HG02885 (cell line): Measurements from ENCODE around the gene CLTCL1.
"Not testable (repeated sequence)": the region's sequence is repeated elsewhere in the genome, so short reads cannot be mapped to it uniquely, and the experiment has no call there.

Source experiments
- ATAC-seq: cut with Tn5 transposase; IDR thresholded peaks from one replicate; pipeline ENCODE4 v1.9.1; 2021; ENCODE audit warnings: mild to moderate bottlenecking; ENCODE audit not compliant: unreplicated experiment, poor library complexity

CLTCL1 gene

DNA sequence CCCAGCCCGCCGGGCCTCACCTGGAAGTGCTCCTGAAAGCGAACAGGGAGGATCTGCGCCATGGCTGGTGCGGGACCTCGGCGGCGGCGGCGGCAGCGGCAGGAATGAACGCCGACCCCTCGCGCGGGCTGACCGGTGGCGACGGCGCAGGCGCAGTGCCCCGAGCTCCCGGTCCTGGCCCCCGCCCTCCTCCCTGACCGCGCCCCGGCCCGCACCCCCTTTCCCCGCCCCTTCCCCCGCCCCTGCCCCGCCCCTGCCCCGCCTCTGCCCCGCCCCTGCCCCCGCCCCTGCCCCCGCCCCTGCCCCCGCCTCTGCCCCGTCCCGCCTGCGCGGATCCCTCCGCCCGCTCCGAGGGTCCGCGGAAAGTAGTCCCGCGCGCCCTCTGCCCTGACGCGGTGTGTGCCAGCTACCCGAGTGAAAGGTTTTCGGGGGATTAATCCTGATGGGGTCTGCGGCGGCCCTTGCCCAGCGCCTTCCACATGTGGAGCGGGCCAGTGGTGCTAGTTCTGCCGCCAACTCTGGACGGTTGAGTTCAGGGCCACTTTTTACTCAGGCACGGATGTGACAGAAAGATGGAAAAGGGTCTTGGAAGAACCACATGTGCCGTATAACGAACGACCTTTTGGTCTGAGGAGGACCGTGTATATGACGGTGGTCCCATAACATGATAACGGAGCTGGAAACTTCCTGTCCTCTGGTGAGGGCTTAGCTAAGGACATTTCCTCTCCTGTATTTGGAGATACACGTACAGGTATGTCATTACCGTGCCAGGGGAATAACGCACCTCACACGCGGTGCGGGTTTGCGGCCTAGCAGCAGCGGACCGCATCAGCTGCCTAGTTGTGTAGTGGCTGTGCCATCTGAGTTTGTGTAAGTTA, at the start of gene CLTCL1:
TSS of gene CLTCL1 (minus strand) at position 140 of the 878 bp plus-strand sequence. CDS start at position 62, 78 bp downstream.
- peak; percentile 62 for ATAC-seq

DNA sequence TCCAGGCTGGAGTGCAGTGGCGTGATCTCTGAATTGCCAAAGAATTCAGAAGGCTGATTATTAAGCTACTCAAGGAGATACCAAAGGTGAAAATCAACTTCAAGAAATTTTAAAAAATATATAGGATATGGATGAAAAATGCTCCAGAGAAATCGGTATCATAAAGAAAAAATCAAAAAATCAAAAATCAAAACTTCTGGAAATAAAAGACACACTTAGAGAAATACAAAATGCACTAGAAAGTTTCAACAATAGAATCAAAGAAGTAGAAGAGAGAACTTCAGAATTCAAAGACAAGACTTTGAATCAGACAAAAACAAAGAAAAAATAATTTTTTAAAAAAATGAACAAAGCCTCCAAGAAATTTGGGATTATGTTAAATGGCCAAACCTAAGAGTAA, 45.6 kb upstream of the CLTCL1 start:
- no peak for ATAC-seq

DNA sequence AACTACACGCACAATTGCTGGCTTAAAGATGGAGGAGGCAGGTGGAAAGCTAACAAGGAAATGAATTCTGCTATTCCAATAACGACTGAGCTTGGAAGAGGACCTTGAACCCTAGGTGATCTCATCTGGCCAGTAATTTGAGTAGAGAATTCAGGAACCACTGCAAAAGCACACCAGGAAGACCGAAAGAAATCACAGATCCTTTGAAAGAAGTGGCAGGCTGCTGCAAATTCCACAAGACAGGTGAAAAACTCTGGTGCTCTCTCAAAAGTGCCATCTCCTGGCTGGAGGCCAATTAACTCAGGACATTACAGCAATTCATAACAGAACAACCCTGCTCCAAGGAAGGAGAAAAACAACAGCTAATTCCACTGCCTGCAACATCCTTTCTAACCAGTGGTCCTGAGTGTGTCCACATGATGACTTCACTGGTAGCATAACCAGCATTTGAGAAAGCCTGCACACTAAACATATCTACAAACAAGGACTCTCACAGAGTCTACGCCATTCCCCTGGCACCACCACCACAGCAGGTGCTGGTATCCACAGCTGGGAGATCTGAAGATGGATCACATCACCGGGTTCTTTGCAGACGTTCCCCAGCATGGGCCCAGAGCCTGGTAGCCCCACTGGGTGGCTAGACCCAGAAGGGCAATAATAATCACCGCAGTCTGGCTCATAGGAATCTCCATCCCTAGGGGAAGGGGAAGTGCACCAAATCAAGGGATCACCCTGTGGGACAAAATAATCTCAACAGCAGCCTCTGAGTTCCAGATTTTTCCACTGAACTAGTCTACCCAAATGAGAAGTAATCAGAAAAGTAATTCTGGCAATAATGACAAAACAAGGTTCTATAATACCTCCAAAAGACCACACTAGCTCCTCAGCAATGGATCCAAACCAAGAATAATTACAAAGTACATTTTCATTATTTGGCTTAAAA, 44.9 kb upstream of the CLTCL1 start:
- ATAC-seq, result no peak

DNA sequence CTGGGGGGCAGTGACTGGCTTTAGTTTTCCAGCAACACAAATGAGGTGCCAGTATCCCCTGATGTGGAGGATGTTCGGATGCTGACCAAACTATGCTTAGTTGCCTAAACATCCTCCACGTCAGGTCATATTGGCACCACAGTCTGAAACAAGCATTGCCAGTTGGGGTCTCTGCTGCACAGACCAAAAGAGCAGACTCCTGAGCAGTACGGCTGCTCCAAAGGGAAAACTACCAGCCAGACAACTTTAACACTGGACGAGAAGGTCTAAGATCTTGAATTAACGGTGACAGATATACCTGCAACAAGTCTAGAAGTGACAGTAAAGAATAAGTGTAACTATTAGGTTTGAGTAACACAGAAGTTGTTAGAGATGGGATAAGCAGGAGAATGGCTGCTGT, 40.5 kb upstream of the CLTCL1 start:
- no peak for ATAC-seq

DNA sequence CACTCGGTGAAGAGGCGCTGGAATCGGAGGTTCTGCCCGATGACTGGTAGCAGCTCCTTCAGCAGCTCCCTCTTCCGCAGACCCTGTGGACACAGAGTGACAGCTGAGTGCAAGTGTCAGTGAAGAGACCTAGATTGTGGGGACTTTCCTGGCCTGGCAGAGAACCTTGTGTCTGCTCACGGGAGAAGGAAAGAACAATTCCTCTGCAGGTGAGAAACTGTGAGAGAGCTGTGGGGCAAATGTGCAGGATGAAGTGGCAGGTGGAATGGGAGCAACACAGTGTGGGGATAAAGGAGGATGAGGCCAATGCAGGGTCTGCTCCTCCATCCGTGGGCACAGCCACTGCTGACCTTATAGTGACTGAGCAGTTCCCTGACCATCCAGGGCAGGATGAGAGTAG, 40.0 kb upstream of the CLTCL1 start:
- ATAC-seq, result no peak

DNA sequence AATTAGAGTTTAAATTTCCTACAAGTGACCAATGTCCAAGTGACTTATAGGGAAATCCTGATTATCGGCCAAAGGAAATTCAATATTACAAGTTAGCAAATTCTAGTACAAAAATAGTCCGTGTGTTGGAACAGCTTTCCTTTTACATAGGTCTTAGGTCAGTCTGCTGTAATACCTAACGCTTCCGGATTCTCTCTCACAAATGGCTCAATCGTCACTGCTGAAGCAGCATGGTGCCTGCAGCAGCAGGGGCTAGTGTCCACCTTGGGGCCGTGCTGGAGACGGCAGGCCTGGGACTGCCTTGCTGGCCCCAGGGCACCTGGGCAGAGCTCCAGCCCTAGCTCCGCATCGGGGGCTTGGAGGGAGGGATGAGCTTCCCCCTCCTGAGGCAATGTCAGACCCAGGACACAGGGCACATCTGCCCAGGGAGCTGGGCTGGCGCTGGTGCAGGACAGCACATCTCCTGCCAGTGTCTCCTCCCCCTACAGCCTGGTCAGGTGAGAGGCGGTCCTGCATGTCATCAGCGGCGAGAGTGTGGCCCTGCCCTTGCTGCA, 39.4 kb upstream of the CLTCL1 start:
- ATAC-seq, result no peak

DNA sequence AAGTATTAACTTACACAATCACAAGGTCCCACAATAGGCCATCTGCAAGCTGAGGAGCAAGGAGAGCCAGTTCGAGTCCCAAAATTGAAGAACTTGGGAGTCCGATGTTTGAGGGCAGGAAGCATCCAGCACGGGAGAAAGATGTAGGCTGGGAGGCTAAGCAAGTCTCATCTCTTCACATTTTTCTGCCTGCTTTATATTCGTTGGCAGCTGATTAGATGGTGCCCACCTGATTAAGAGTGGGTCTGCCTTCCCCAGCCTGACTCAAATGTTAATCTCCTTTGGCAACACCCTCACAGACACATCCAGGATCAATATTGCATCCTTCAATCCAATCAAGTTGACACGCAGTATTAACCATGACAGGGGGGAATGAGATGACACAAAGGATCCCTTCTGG, 38.7 kb upstream of the CLTCL1 start:
- ATAC-seq, result not testable (repeated sequence)

DNA sequence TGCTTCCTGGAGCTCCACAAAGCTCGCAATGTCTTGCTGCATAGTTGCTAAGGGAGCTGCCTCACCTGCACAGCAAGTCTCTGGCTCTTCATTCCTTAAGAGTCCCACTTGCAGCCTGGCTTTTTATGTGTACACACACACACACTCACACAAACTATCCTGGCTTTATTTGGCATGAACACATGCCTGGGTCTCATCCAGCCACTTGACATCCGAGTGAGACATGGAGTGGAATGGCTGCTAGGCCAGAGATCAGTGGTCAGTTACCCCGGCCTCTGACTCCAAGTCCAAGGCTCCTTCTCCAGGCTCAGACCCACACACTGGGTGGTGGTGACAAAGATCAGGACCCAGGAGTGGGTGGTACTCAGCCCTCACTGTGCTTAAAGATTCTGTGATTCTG, 37.9 kb upstream of the CLTCL1 start:
- ATAC-seq, result no peak

DNA sequence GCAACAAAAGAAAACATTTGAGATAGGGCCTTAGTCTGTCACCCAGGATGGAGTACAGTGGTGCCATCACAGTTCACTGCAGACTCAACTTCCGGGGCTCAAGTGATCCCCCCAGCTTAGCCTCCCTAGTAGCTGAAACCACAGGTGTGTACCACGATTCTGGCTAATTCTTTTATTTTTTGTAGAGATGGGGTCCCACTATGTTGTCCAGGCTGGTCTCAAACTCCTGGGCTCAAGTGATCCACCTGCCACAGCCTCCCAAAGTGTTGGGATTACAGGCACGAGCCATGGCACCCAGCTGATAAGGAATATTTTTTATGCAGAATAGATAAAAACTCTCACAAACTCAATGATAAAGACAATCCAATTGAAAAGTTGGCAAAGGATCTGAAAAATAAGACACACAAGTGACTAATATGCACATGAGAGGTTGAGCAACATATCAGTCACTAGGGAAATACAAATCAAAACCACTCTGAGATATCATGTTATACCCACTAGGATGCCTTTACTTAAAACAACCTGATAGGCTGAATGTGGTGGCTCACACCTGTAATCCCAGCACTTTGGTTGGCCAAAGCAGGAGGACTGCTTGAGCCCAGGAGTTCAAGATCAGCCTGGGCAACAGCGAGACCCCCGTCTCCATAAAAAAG, 33.9 kb upstream of the CLTCL1 start:
- no peak for ATAC-seq

DNA sequence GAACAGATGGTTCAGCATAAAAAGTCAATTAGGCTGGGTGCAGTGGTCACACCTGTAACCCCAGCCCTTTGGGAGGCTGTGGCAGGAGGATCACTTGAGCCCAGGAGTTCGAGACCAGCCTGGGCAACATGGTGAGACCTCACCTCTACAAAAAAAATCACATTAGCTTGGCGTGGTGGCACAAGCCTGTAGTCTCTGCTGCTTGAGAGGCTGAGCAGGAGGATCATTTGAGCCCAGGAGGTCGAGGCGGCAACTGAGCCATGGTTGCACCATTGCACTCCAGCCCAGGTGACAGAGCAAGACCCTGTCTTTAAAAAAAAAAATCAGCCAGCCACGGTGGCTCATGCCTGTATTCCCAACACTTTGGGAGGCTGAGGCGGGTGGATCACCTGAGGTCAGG, 31.9 kb upstream of the CLTCL1 start:
- not testable (repeated sequence) for ATAC-seq

DNA sequence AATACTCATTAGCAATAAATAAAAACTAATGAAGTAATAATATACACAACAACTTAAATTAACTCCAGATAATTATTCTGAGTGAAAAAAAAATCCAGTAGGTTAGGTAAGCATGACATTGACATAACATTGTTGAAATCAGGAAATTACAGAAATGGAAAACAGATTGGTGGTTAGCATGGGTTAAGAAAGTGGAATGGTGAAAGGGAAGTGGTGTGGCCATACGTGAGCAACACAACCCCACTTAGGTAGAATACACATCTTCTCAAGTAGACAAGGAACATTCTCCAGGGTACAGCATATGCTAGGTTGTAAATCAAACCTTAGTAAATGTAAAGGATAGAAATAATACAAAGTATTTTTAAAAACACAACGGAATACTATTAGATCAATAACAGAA, 30.2 kb upstream of the CLTCL1 start:
- ATAC-seq, result no peak

DNA sequence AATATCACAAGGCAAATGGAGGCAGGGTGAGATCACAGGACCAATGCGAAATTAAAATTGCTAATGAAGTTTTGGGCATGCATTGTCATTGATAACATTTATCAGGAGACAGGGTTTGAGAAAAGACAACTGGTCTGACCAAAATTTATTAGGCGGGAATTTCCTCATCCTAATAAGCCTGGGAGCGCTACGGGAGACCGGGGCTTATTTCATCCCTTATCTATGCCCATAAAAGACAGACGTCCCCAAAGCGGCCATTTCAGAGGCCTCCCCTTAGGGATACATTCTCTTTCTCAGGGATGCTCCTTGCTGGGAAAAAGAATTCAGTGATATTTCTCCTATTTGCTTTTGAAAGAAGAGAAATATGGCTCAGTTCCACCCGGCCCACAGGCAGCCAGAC, 28.6 kb upstream of the CLTCL1 start:
- ATAC-seq, result not testable (repeated sequence)

DNA sequence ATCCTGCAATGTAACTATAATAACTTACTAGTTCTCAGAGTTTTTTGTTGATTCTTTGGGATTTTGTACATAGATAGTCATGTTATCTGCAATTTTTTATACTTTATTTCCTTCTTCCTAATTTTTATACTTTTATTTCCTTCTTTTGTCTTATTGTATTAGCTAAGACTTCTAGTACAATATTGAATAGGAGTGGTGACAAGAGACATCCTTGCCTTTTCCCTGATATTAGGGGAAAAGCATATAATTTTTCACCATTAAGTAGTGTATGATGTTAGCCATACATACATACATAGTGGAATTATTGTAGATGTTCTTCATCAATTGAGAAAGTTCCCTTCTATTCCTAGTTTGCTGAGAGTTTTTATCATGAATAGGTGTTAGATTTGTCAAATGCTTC, 27.8 kb upstream of the CLTCL1 start:
- ATAC-seq, result no peak

DNA sequence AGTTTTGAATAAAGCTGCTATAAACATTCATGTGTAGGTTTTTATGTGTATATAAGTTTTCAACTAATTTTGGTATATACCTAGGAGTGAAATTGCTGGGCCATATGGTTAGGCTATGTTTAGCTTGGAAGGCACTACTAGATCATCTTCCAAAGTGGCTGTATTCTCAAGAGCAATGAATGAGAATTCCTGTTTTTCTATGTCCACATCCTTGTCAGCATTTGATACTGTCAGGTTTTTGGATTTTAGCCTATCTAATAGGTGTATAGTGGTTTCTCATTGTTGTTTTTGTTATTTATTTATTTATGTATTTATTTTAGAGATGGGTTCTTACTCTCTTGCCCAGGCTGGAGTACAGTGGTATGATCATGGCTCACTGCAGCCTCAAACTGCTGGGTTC, 26.3 kb upstream of the CLTCL1 start:
- no peak for ATAC-seq

DNA sequence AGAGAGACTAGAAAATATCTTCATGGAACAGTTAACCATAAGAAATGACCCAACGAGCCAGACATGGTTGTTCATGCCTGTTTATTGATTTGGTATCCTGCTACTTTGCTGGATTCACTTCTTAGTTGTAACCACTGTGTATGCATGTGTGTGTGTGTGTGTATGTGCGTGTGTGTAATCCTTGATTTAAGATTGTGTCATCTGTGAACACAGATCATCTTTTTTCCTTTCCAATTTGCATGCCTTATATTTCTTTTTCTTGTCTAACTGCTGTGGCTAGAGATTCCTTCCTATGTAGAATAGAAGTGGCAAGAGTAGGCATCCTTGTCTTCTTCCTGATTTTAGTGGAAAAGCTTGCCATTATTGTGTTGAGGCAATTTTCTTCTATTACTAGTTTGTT, 16.4 kb upstream of the CLTCL1 start:
- no peak for ATAC-seq

DNA sequence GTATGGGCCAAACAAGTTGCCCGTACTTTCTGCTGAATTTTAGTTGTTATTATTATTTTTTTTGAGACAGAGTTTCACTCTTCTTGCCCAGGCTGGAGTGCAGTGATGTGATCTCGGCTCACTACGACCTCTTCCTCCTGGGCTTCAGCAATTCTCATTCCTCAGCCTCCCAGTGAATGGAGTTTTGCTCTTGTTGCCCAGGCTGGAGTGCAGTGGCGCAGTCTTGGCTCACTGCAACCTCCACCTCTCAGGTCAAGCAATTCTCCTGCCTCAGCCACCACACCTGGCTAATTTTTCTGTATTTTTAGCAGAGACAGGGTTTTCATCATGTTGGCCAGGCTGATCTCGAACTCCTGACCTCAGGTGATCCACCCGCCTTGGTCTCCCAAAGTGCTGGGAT, 15.0 kb upstream of the CLTCL1 start:
- ATAC-seq, result not testable (repeated sequence)

DNA sequence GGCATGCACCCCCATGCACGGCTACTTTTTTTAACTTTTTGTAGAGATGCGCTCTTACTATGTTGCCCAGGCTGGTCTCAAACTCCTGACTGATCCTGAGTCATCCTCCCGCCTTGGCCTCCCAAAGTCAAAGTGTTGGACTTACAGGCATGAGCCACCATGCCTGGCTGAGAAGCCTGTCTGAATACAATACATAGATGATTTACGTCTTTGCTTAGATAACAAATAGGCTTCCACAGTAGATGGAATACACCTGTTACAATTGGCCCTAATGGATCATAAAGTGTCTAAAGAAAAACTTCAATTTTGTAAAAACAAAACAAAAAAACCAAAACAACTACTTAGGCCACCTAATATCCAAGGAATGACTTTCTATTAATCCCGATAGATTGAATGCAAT, 13.0 kb upstream of the CLTCL1 start:
- no peak for ATAC-seq

DNA sequence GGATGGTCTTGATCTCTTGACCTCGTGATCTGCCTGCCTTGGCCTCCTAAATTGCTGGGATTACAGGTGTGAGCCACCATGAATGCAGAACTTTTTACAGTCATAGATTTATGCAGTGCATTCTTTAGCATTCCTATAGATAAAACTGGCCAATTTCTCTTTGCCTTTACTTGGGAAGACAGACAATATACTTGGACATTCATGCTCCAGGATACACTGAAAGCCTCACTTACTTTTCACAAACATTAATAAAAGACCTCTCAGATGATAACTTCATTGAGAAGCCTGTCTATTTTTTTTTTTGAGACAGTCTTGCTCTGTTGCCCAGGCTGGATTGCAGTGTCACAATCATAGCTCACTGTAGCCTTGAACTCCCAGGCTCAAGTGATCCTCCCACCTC, 12.3 kb upstream of the CLTCL1 start:
- ATAC-seq, result no peak

DNA sequence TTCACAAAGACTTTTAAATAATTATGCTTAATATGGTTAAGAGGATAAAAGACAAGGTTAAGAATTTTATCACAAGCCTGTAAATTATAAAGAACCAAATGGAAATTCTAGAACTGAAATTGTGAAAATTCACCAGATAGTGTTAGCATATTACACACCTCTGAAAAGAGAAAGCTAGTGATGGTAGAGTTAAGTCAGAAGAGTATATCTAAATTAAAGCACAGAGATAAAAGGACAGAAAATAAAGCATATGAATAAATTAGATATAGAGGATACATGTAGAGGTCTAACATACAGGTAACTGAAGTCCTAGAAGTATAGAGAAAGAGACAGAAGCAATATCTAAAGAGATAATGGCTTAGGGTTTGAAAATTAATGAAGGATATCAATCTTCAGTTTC, 4.2 kb upstream of the CLTCL1 start:
- ATAC-seq, result no peak

DNA sequence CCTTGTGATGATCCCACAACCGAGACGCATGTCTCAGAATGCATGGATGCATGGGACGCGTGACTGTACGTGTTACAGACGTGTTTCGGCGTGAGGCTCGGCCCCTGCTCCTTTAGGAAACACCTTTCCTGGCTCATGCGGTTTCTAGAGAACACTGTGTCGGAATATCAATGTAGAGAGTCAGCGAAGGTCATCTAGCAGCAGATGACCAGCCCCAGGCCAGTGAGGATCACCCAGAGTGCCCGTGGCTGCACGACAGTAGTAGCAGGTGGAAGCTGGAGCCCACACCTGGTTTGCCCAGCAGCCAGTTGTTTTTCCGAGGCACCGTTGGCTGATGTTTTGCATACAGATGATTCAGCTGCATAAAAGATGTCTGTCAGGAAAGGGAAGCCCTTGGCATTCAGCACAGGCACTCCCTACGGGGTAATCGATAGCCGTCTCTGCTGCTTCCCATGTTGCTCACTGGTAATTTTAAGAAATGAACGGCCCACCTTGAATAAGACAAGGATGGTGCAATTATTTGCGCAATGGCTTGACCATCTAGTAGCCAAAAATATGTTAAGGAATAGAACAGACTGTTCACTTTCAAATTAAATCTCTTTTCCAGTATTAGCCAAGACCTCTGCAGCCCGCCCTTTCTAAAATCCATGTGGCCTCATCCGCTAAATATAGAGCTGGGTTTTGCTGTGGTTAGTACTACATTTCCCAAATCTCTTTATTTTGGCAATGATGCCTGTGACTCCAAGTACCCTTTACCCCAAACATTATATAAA, 1.1 kb upstream of the CLTCL1 start:
- no peak for ATAC-seq
